ENCODE data around the gene INPP1. TPM values are rescaled to one million over a fixed set of nuclear protein-coding genes. Genes with fewer than 3 reads are reported as not detected.
"Not testable (repeated sequence)": the region's sequence is repeated elsewhere in the genome, so short reads cannot be mapped to it uniquely, and the experiment has no call there.

Gene INPP1
- polyA plus RNA-seq, result 5.6 to 6.3 TPM (median 6.1 TPM) in 3 replicates
- polyA plus RNA-seq (2011; ENCODE audit: low read depth), result 19.5 TPM
- 6.2 and 8.7 TPM in 2 replicates for polyA plus RNA-seq (2011; cell fraction: cytosol; rRNA removed)
- 8.6 and 8.7 TPM in 2 replicates for polyA plus RNA-seq (2011; cell fraction: nucleus; rRNA removed)
- 8.2 and 18.1 TPM in 2 replicates for polyA plus RNA-seq (2012; ENCODE audit: low replicate concordance)
- polyA minus RNA-seq, result 2.2 to 3.4 TPM (median 3.2 TPM) in 3 replicates
- 5.0 TPM for polyA minus RNA-seq (2011; cell fraction: cytosol; rRNA and poly(A)+ RNA removed)
- 2.8 and 3.0 TPM in 2 replicates for polyA minus RNA-seq (2011; cell fraction: nucleus; rRNA and poly(A)+ RNA removed)

- no peaks in the 10 kb centered on the region for H4K20me1 ChIP-seq (ENCODE audit: control insufficient read depth, extremely low read depth, insufficient read depth, low read length)
- TF ChIP-seq CTCF (optimal IDR thresholded peaks at IDR 0.05 in 1 of 3, IDR thresholded peaks at IDR 0.05 in 1 of 3, conservative IDR thresholded peaks at IDR 0.05 in 1 of 3; ENCODE audit: extremely low read depth in 1 of 3, insufficient read depth in 2 of 3, low read length in 3 of 3), result no peak
- TF ChIP-seq EZH2 (IDR thresholded peaks at IDR 0.05; ENCODE audit: low read length), result no peak
- no peaks in the 10 kb centered on the region for H3K27me3 ChIP-seq (ENCODE audit: control insufficient read depth, extremely low read depth, insufficient read depth, low read length)
- H3K79me2 ChIP-seq (ENCODE audit: control insufficient read depth, insufficient read depth, low read length), result no peaks in the 10 kb centered on the region
- peak within 1 kb of the TSS; percentile 54 to 77 (median 64) for H3K4me3 ChIP-seq (ENCODE audit: control insufficient read depth in 2 of 3, extremely low read depth in 1 of 3, insufficient read depth in 2 of 3, low read depth in 1 of 3, low read length in 3 of 3)
- no peaks in the 10 kb centered on the region for H3K9me1 ChIP-seq (ENCODE audit: control insufficient read depth, extremely low read depth, insufficient read depth, low read length)
- no peak for DNase-seq (ENCODE audit: low read depth, low spot score)
- dilution Hi-C loops (cut with MboI; ENCODE audit: extremely low pct_ligation_motif_present, low sequenced_read_pairs), result no loop called here
- peak within 1 kb of the TSS; percentile 93 for H2AFZ ChIP-seq (ENCODE audit: control insufficient read depth, low read length)
- peaks cover 7% of the 10 kb centered on the region for H3K4me1 ChIP-seq (ENCODE audit: control insufficient read depth, extremely low read depth, insufficient read depth, low read length)
- peak within 1 kb of the TSS; percentile 89 for H3K4me2 ChIP-seq (ENCODE audit: control insufficient read depth, extremely low read depth, insufficient read depth, low read depth, low read length)
- no peaks in the 10 kb centered on the region for H3K9me3 ChIP-seq (ENCODE audit: control insufficient read depth, low read depth, low read length)
- H3K9ac ChIP-seq (ENCODE audit: control insufficient read depth, extremely low read depth, insufficient read depth, low read length), result peak within 1 kb of the TSS; percentile 76
- no peaks in the 10 kb centered on the region for H3K36me3 ChIP-seq (ENCODE audit: control insufficient read depth in 2 of 2, extremely low read depth in 1 of 2, insufficient read depth in 2 of 2, low read length in 2 of 2)
- no peak for FAIRE-seq
- peak within 1 kb of the TSS; percentile 64 for H3K27ac ChIP-seq (ENCODE audit: control insufficient read depth, insufficient read depth, low read length)
Observed at GRCh38 chr2:190343536-190344275, at the start of gene INPP1. Gene INPP1, plus strand, starts transcription at chr2:190343589. Its CDS starts 16,514 bp downstream, at chr2:190360103.

GRCh38 chr2:190297880-190298279 is 45.5 kb upstream of the INPP1 start:
- H3K4me2 ChIP-seq (ENCODE audit: control insufficient read depth, extremely low read depth, insufficient read depth, low read depth, low read length); H3K36me3 ChIP-seq (ENCODE audit: control insufficient read depth in 2 of 2, extremely low read depth in 1 of 2, insufficient read depth in 2 of 2, low read length in 2 of 2); H3K9ac ChIP-seq (ENCODE audit: control insufficient read depth, extremely low read depth, insufficient read depth, low read length); H3K79me2 ChIP-seq (ENCODE audit: control insufficient read depth, insufficient read depth, low read length); dilution Hi-C loops (cut with MboI; ENCODE audit: extremely low pct_ligation_motif_present, low sequenced_read_pairs); H3K9me3 ChIP-seq (ENCODE audit: control insufficient read depth, low read depth, low read length); H3K4me1 ChIP-seq (ENCODE audit: control insufficient read depth, extremely low read depth, insufficient read depth, low read length); H3K4me3 ChIP-seq (ENCODE audit: control insufficient read depth in 2 of 3, extremely low read depth in 1 of 3, insufficient read depth in 2 of 3, low read depth in 1 of 3, low read length in 3 of 3); FAIRE-seq; H3K27me3 ChIP-seq (ENCODE audit: control insufficient read depth, extremely low read depth, insufficient read depth, low read length); H4K20me1 ChIP-seq (ENCODE audit: control insufficient read depth, extremely low read depth, insufficient read depth, low read length); H3K27ac ChIP-seq (ENCODE audit: control insufficient read depth, insufficient read depth, low read length); H2AFZ ChIP-seq (ENCODE audit: control insufficient read depth, low read length); DNase-seq (ENCODE audit: low read depth, low spot score); H3K9me1 ChIP-seq (ENCODE audit: control insufficient read depth, extremely low read depth, insufficient read depth, low read length): not testable (repeated sequence)
